ENCODE data around the gene PAX5. TPM values are rescaled to one million over a fixed set of nuclear protein-coding genes. Genes with fewer than 3 reads are reported as not detected.

PAX5 gene
- total and polyA plus RNA-seq, 2 of the 13 experiments (the other 11 are each of a cell fraction or from before 2014, with no cell fraction given): not detected

DNA sequence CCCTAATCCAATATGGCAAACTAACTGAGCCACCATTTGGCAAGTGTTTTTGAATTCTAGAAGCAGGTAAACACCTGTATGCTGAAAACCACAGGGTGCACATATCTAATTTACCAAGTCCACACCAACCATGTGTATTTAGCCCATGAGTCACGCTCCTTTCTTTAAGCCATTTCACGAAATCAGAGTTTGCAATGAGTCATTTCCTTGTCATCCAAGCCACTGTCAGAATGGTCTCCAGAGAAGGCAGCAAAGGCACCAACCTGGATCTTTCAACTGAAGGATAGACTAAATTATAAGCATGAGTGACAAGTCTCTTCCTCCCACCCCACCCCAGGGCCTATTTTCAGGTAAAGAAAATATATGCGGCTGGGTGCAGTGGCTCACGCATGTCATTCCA, 110.0 kb downstream of the PAX5 start (continued):
- TF ChIP-seq, protein P1, sequence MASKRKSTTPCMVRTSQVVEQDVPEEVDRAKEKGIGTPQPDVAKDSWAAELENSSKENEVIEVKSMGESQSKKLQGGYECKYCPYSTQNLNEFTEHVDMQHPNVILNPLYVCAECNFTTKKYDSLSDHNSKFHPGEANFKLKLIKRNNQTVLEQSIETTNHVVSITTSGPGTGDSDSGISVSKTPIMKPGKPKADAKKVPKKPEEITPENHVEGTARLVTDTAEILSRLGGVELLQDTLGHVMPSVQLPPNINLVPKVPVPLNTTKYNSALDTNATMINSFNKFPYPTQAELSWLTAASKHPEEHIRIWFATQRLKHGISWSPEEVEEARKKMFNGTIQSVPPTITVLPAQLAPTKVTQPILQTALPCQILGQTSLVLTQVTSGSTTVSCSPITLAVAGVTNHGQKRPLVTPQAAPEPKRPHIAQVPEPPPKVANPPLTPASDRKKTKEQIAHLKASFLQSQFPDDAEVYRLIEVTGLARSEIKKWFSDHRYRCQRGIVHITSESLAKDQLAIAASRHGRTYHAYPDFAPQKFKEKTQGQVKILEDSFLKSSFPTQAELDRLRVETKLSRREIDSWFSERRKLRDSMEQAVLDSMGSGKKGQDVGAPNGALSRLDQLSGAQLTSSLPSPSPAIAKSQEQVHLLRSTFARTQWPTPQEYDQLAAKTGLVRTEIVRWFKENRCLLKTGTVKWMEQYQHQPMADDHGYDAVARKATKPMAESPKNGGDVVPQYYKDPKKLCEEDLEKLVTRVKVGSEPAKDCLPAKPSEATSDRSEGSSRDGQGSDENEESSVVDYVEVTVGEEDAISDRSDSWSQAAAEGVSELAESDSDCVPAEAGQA (IDR thresholded peaks at IDR 0.05; ENCODE audit: low read depth): no peak
- TF ChIP-seq, protein P1 (CRISPR knock-in tag; IDR thresholded peaks at IDR 0.05; ENCODE audit: borderline replicate concordance): no peak
- no peak for TF ChIP-seq MIXL1 (CRISPR knock-in tag; IDR thresholded peaks at IDR 0.05)
- TF ChIP-seq ZNF431 (CRISPR knock-in tag; IDR thresholded peaks at IDR 0.05; ENCODE audit: borderline replicate concordance, low read depth): no peak
- TF ChIP-seq ZNF143 (CRISPR knock-in tag; IDR thresholded peaks at IDR 0.05): no peak
- TF ChIP-seq, protein P2, sequence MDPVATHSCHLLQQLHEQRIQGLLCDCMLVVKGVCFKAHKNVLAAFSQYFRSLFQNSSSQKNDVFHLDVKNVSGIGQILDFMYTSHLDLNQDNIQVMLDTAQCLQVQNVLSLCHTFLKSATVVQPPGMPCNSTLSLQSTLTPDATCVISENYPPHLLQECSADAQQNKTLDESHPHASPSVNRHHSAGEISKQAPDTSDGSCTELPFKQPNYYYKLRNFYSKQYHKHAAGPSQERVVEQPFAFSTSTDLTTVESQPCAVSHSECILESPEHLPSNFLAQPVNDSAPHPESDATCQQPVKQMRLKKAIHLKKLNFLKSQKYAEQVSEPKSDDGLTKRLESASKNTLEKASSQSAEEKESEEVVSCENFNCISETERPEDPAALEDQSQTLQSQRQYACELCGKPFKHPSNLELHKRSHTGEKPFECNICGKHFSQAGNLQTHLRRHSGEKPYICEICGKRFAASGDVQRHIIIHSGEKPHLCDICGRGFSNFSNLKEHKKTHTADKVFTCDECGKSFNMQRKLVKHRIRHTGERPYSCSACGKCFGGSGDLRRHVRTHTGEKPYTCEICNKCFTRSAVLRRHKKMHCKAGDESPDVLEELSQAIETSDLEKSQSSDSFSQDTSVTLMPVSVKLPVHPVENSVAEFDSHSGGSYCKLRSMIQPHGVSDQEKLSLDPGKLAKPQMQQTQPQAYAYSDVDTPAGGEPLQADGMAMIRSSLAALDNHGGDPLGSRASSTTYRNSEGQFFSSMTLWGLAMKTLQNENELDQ (CRISPR knock-in tag; IDR thresholded peaks at IDR 0.05; ENCODE audit: borderline replicate concordance): no peak
- TF ChIP-seq, protein P3, sequence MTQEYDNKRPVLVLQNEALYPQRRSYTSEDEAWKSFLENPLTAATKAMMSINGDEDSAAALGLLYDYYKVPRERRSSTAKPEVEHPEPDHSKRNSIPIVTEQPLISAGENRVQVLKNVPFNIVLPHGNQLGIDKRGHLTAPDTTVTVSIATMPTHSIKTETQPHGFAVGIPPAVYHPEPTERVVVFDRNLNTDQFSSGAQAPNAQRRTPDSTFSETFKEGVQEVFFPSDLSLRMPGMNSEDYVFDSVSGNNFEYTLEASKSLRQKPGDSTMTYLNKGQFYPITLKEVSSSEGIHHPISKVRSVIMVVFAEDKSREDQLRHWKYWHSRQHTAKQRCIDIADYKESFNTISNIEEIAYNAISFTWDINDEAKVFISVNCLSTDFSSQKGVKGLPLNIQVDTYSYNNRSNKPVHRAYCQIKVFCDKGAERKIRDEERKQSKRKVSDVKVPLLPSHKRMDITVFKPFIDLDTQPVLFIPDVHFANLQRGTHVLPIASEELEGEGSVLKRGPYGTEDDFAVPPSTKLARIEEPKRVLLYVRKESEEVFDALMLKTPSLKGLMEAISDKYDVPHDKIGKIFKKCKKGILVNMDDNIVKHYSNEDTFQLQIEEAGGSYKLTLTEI (CRISPR knock-in tag; conservative IDR thresholded peaks at IDR 0.05): no peak
- no peak for TF ChIP-seq SMARCC2 (IDR thresholded peaks at IDR 0.05)
- no peak for TF ChIP-seq GTF2F1 (IDR thresholded peaks at IDR 0.05; ENCODE audit: low read length)
- no peak for TF ChIP-seq KLF6 (CRISPR knock-in tag; IDR thresholded peaks at IDR 0.05)
- TF ChIP-seq, protein P4, sequence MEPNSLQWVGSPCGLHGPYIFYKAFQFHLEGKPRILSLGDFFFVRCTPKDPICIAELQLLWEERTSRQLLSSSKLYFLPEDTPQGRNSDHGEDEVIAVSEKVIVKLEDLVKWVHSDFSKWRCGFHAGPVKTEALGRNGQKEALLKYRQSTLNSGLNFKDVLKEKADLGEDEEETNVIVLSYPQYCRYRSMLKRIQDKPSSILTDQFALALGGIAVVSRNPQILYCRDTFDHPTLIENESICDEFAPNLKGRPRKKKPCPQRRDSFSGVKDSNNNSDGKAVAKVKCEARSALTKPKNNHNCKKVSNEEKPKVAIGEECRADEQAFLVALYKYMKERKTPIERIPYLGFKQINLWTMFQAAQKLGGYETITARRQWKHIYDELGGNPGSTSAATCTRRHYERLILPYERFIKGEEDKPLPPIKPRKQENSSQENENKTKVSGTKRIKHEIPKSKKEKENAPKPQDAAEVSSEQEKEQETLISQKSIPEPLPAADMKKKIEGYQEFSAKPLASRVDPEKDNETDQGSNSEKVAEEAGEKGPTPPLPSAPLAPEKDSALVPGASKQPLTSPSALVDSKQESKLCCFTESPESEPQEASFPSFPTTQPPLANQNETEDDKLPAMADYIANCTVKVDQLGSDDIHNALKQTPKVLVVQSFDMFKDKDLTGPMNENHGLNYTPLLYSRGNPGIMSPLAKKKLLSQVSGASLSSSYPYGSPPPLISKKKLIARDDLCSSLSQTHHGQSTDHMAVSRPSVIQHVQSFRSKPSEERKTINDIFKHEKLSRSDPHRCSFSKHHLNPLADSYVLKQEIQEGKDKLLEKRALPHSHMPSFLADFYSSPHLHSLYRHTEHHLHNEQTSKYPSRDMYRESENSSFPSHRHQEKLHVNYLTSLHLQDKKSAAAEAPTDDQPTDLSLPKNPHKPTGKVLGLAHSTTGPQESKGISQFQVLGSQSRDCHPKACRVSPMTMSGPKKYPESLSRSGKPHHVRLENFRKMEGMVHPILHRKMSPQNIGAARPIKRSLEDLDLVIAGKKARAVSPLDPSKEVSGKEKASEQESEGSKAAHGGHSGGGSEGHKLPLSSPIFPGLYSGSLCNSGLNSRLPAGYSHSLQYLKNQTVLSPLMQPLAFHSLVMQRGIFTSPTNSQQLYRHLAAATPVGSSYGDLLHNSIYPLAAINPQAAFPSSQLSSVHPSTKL (CRISPR knock-in tag; IDR thresholded peaks at IDR 0.05): 0 out of 2 replicates have a peak, but pooled peaks have one; percentile 16
- TF ChIP-seq, protein P5, sequence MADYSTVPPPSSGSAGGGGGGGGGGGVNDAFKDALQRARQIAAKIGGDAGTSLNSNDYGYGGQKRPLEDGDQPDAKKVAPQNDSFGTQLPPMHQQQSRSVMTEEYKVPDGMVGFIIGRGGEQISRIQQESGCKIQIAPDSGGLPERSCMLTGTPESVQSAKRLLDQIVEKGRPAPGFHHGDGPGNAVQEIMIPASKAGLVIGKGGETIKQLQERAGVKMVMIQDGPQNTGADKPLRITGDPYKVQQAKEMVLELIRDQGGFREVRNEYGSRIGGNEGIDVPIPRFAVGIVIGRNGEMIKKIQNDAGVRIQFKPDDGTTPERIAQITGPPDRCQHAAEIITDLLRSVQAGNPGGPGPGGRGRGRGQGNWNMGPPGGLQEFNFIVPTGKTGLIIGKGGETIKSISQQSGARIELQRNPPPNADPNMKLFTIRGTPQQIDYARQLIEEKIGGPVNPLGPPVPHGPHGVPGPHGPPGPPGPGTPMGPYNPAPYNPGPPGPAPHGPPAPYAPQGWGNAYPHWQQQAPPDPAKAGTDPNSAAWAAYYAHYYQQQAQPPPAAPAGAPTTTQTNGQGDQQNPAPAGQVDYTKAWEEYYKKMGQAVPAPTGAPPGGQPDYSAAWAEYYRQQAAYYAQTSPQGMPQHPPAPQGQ (CRISPR knock-in tag; IDR thresholded peaks at IDR 0.05; ENCODE audit: borderline replicate concordance): no peak
- TF ChIP-seq ZBTB7A (CRISPR knock-in tag; IDR thresholded peaks at IDR 0.05): no peak
- no peak for TF ChIP-seq ZBTB3 (CRISPR knock-in tag; IDR thresholded peaks at IDR 0.05; ENCODE audit: borderline replicate concordance, low read depth)

All from HepG2 (cell line).